Prostate gland (tissue), 2 donors: ENCODE measurements around the gene WDR1. TPM values are rescaled to one million over a fixed set of nuclear protein-coding genes. Genes with fewer than 3 reads are reported as not detected.

Experiments
- DNase-seq: peaks from one replicate; pipeline ENCODE4 v3.0.0-alpha.2; 2019; ENCODE audit warnings: low spot score
- H3K27ac ChIP-seq, 2 donors: fragments of 200-600 bp; sonication (generic); 2 replicates each; pipeline ENCODE4 v1.5.1; 2017 to 2019
- H3K27me3 ChIP-seq: fragments of 200-600 bp; sonication (generic); replicated peaks from 2 replicates; pipeline ENCODE4 v1.5.1; 2019; ENCODE audit not compliant: insufficient read depth
- H3K36me3 ChIP-seq, 2 donors: fragments of 200-600 bp; sonication (generic); 1 replicate in 1 of 2; 2 replicates in 1 of 2; pipeline versions ENCODE4 v1.5.1 to v1.8.1; 2017 to 2019
- H3K4me1 ChIP-seq: fragments of 200-600 bp; sonication (generic); replicated peaks from 2 replicates; pipeline ENCODE4 v1.5.1; 2019
- H3K4me3 ChIP-seq, 2 donors: fragments of 200-600 bp; sonication (generic); 2 replicates each; pipeline ENCODE4 v1.5.1; 2017 to 2019
- H3K9me3 ChIP-seq: fragments of 200-600 bp; sonication (generic); 2 replicates; pipeline ENCODE4 v1.5.1; 2017
- POLR2A ChIP-seq: fragments of 450-650 bp; IDR thresholded peaks from one replicate; pipeline ENCODE4 v1.6.1; 2016; ENCODE audit warnings: antibody characterized with exemption, mild to moderate bottlenecking
- POLR2AphosphoS5 ChIP-seq: sonication (generic); formaldehyde crosslinking; IDR thresholded peaks from one replicate; pipeline ENCODE4 v1.6.1; 2017; ENCODE audit warnings: antibody characterized with exemption
- WGBS: methylation state at CpG from one replicate; pipeline ENCODE4 v1.1.5; 2018; 5-methylcytosine and 5-hydroxymethylcytosine counted together
- intact Hi-C: fragments of 100-400 bp; cut with DNase I; formaldehyde crosslinking; loops from one replicate; pipeline ENCODE4 v1.14.2; 2022
- total RNA-seq, 2 donors: library from RNA; depleted of rRNA; stranded (reverse); fragments of >200 nt; gene quantifications; one replicate each; pipeline ENCODE4 v1.1.0, GENCODE V29; 2016
- TF ChIP-seq, protein P1 (sequence below), 4 experiments: fragments of 200-600 bp in 2 of 4; fragments of 450-650 bp in 2 of 4; sonication (generic) in 2 of 4; IDR thresholded peaks; 1 replicate in 3 of 4; 2 replicates in 1 of 4; pipeline ENCODE4 v1.5.1; 2016 to 2019; ENCODE audit warnings: antibody characterized with exemption in 4 of 4, mild to moderate bottlenecking in 2 of 4, moderate library complexity in 2 of 4

WDR1 gene
- total RNA-seq, 2 donors from 2014 or later = 127 to 171 TPM

DNA sequence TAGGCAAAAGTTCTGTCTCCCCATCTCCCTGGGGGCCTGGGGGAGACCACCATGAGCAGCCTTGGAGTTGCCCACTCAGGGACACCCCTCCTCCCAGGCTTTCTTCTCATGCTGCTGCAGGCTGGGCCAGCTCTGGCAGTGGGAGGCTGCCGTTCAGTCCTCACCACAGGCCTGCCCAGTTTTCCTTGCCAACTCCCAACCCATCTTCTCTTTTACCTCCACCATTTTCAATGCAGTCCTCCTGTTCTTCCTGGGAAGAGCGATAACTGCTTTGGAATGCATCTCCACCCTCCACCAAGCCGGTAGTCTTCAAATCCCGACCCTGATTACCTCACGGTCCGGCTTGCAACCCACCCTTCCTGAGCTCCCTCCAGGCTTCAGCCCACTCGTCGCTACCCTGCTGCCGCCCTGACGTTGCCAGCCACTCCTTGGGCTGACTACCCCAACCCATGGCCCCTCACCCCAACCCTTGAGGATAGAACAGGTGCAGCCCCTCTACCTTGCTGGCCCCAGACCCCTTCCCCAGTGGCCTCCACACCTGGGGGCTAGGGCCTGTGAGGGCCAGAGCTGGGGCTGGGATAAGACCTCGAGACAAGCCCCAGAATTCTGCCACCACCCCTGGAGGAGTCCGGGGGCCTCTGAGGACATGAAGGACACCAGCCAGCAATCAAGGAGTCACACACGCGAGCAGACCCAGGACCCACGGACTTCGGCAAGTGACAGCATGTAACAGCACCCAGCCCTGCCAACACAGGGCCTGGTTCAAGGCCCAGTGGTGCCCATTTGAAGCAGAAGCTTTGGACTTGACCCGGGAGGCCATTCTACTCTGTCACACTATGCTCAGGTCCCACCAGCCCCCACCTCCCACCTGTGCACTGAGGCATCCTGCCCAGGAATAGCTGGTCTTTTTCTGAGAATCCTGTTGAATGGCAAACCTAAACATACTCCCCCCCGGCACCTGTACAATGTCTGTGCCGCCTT is 9.2 kb downstream of the WDR1 start:
- Histone ChIP-seq H3K27ac (peak overlapping the region; percentile 71 to 80), H3K36me3 (no peaks in the 10 kb centered on the region), H3K9me3 (no peaks in the 10 kb centered on the region), H3K27me3 (no peaks in the 10 kb centered on the region), H3K4me1 (peaks cover 32% of the 10 kb centered on the region), H3K4me3 (no peak overlapping the region)
- intact Hi-C loops = no loop called here
- 62% methylated on average over 19 of the region's 19 CpGs for WGBS
- DNase-seq = no peak
- TF ChIP-seq POLR2AphosphoS5 (no peak), POLR2A (no peak)
- TF ChIP-seq, protein P1, sequence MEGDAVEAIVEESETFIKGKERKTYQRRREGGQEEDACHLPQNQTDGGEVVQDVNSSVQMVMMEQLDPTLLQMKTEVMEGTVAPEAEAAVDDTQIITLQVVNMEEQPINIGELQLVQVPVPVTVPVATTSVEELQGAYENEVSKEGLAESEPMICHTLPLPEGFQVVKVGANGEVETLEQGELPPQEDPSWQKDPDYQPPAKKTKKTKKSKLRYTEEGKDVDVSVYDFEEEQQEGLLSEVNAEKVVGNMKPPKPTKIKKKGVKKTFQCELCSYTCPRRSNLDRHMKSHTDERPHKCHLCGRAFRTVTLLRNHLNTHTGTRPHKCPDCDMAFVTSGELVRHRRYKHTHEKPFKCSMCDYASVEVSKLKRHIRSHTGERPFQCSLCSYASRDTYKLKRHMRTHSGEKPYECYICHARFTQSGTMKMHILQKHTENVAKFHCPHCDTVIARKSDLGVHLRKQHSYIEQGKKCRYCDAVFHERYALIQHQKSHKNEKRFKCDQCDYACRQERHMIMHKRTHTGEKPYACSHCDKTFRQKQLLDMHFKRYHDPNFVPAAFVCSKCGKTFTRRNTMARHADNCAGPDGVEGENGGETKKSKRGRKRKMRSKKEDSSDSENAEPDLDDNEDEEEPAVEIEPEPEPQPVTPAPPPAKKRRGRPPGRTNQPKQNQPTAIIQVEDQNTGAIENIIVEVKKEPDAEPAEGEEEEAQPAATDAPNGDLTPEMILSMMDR (IDR thresholded peaks at IDR 0.05) = no peak

DNA sequence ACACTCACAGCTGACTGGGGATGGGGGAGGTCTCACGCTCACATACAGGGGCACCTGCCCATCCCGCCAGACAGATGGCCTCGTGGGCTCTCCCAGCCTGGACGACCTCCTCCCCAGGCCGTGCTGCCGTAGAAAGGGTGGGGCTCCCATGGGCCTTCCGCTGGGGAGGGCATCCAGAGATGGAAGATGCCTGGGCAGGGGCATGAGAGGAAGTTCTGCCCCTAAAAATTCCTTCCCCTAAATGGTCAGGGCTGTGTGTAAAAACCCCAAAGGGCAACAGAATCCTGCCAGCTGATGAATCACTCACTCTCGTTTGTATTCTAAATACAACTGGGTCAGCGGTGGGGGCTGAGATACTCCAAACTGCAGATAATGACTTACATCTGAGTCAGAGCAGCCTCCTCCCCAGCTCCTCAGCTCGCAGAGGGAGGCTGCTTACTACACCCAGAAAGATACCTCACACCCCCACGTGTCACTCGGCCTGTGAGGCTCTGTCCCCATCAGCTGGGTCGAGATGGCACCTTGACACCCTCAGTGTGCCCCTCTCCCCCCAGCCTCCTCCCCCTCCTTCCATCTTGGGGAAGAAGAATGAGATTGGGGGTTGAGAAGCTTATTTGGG is 10.1 kb downstream of the WDR1 start:
- intact Hi-C loops = no loop called here
- TF ChIP-seq POLR2AphosphoS5 (peak; percentile 79), POLR2A (no peak)
- TF ChIP-seq, protein P1 (IDR thresholded peaks at IDR 0.05) = no peak

DNA sequence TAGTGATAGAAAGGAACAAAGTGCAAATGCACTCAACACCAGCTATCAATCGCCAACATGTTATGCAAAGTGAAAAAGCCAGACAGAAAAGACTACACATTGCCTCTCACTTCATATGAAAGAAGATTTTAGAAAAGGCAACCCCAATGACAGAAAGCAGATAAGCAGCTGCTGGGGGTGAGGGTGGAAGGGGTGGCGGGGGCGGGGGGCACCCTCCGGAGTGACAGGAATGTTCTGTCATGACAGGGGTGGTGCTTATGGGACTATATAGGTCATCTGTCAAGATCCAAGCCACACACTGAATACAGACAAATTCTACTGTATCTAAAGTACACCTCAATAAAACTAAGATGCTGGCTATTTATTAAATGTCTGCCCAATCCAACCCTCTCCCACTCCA is 10.7 kb downstream of the WDR1 start:
- Histone ChIP-seq H3K36me3 (no peaks in the 10 kb centered on the region), H3K4me3 (no peak overlapping the region), H3K27ac (peak overlapping the region; percentile 71 to 80), H3K27me3 (no peaks in the 10 kb centered on the region), H3K4me1 (peaks cover 30% of the 10 kb centered on the region), H3K9me3 (no peaks in the 10 kb centered on the region)
- no peak for DNase-seq
- 88% methylated on average over 4 of the region's 4 CpGs for WGBS
- no peak for TF ChIP-seq POLR2AphosphoS5
- TF ChIP-seq POLR2A = no peak
- TF ChIP-seq, protein P1 (IDR thresholded peaks at IDR 0.05) = no peak
- intact Hi-C loops = no loop called here

More for the DNA sequence above, 10.1 kb downstream of the WDR1 start:
- 30% methylated on average over 13 of the region's 13 CpGs for WGBS
- no peaks in the 10 kb centered on the region for H3K36me3 ChIP-seq
- peaks cover 27% of the 10 kb centered on the region for H3K4me1 ChIP-seq
- H3K9me3 ChIP-seq = no peaks in the 10 kb centered on the region
- DNase-seq = peak; percentile 68
- H3K27me3 ChIP-seq = no peaks in the 10 kb centered on the region
- peak overlapping the region; percentile 71 to 80 for H3K27ac ChIP-seq
- no peak overlapping the region for H3K4me3 ChIP-seq

DNA sequence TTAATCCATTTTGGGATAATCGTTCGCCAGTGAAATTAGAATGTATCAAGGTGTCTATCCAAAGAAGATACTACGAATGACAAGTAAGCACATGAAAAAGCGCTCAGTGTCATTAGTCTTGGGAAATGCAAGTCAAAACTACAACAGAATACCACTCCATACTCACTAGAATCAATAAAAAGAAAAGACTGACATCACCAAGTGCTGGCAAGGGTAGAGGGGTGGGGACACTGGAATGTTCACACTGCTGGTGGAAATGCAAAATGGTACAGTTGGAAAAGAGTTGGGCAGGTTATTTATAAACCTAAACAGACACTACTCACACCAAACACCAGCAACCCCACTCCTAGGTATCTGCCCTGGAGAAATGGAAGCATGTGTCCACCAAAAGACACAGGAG is 11.2 kb downstream of the WDR1 start:
- Histone ChIP-seq H3K36me3 (no peaks in the 10 kb centered on the region), H3K27ac (peak overlapping the region; percentile 71 to 80), H3K9me3 (no peaks in the 10 kb centered on the region), H3K27me3 (no peaks in the 10 kb centered on the region), H3K4me3 (no peak overlapping the region), H3K4me1 (peaks cover 30% of the 10 kb centered on the region)
- no peak for DNase-seq
- TF ChIP-seq, protein P1 (IDR thresholded peaks at IDR 0.05) = no peak
- no peak for TF ChIP-seq POLR2A
- TF ChIP-seq POLR2AphosphoS5 = no peak
- 77% methylated on average over 4 of the region's 4 CpGs for WGBS
- intact Hi-C loops = no loop called here
